A673 (cell line): ENCODE measurements around the gene MEF2C.

Experiments used
- CTCF ChIP-seq: fragments of 300-800, 200-600 bp; sonication (generic); conservative IDR thresholded peaks from 2 replicates; pipeline ENCODE4 v1.5.1; 2017; ENCODE audit warnings: low read depth, mild to moderate bottlenecking, antibody characterized with exemption, low read length, moderate library complexity, mixed read lengths
- EZH2 ChIP-seq: fragments of 200-600 bp; sonication (generic); IDR thresholded peaks from 2 replicates; pipeline ENCODE4 v1.6.1; 2017; ENCODE audit warnings: borderline replicate concordance, low read depth, mild to moderate bottlenecking, mixed read lengths, antibody characterized with exemption, low read length; ENCODE audit not compliant: poor library complexity, severe bottlenecking

DNA sequence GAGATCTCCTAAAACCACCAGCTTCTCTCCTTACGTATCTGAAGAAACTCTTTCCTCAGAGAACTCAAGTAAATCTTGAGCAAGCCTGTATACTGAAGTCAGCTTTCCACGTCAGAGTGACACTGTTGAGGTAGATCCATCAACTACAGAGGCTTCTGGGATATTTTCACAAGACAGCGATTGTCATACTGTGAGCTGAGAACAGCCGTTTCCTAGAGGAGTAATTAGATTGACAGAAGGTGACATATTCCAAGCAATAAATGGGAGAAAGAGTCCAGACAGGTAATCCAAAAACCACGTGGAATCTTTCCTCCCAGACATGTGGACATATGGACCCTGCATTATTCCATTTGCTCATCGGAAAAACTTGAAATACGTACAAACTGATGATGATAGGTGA is 117.2 kb downstream of the MEF2C start:
- TF ChIP-seq CTCF = no peak
- TF ChIP-seq EZH2 = no peak
